ENCODE data around the gene TMED10.
A peak's percentile ranks its signal among the peaks of the same experiment; 100 is the strongest.

Gene TMED10

GRCh38 chr14:75181293-75182062 is 5.1 kb upstream of the TMED10 start:
- DNase-seq, result no peak
- TF ChIP-seq CTCF (IDR thresholded peaks at IDR 0.05; ENCODE audit: low read depth, low read length), result no peak
- Histone ChIP-seq H3K27me3 (ENCODE audit: insufficient read depth, low read depth, severe bottlenecking) (no peaks in the 10 kb centered on the region), H3K4me3 (ENCODE audit: low read depth, low read length) (no peak overlapping the region), H3K9me3 (ENCODE audit: severe bottlenecking) (no peaks in the 10 kb centered on the region), H3K27ac (no peak overlapping the region), H3K36me3 (no peaks in the 10 kb centered on the region; the same call in 1 of the 2 replicates)

GRCh38 chr14:75175677-75176141 is 703 bp downstream of the TMED10 start:
- no peaks in the 10 kb centered on the region for H3K27me3 ChIP-seq (ENCODE audit: insufficient read depth, low read depth, severe bottlenecking)
- H3K4me3 ChIP-seq (ENCODE audit: low read depth, low read length), result peak overlapping the region; percentile 69
- peak overlapping the region; percentile 99 for H3K27ac ChIP-seq
- no peaks in the 10 kb centered on the region for H3K9me3 ChIP-seq (ENCODE audit: severe bottlenecking)
- H3K36me3 ChIP-seq, result peaks cover 5% of the 10 kb centered on the region
- DNase-seq, result no peak
- no peak for TF ChIP-seq CTCF (IDR thresholded peaks at IDR 0.05; ENCODE audit: low read depth, low read length)

GRCh38 chr14:75174066-75174465 is 2.3 kb downstream of the TMED10 start:
- Histone ChIP-seq H3K9me3 (ENCODE audit: severe bottlenecking) (no peaks in the 10 kb centered on the region), H3K4me3 (ENCODE audit: low read depth, low read length) (no peak overlapping the region), H3K36me3 (peaks cover 5% of the 10 kb centered on the region), H3K27ac (no peak overlapping the region), H3K27me3 (ENCODE audit: insufficient read depth, low read depth, severe bottlenecking) (no peaks in the 10 kb centered on the region)
- no peak for DNase-seq
- TF ChIP-seq CTCF (IDR thresholded peaks at IDR 0.05; ENCODE audit: low read depth, low read length), result no peak

- no peaks in the 10 kb centered on the region for H3K9me3 ChIP-seq (ENCODE audit: severe bottlenecking)
- no peaks in the 10 kb centered on the region for H3K27me3 ChIP-seq (ENCODE audit: insufficient read depth, low read depth, severe bottlenecking)
- H3K36me3 ChIP-seq, result peaks cover 5% of the 10 kb centered on the region; the same call in 1 of the 2 replicates
- H3K4me3 ChIP-seq (ENCODE audit: low read depth, low read length), result no peak overlapping the region
- H3K27ac ChIP-seq, result no peak overlapping the region
- no peak for TF ChIP-seq CTCF (IDR thresholded peaks at IDR 0.05; ENCODE audit: low read depth, low read length)
- DNase-seq, result no peak
These were observed 5.6 kb downstream of the TMED10 start for GRCh38 chr14:75170772-75171171.

- DNase-seq, result no peak
- TF ChIP-seq CTCF (IDR thresholded peaks at IDR 0.05; ENCODE audit: low read depth, low read length), result no peak
These were observed 7.7 kb downstream of the TMED10 start for GRCh38 chr14:75168586-75169335.

More at GRCh38 chr14:75168586-75169335, 7.7 kb downstream of the TMED10 start:
- Histone ChIP-seq H3K9me3 (ENCODE audit: severe bottlenecking) (no peaks in the 10 kb centered on the region), H3K36me3 (no peaks in the 10 kb centered on the region), H3K27me3 (ENCODE audit: insufficient read depth, low read depth, severe bottlenecking) (no peaks in the 10 kb centered on the region), H3K27ac (no peak overlapping the region), H3K4me3 (ENCODE audit: low read depth, low read length) (no peak overlapping the region)
